Choroid plexus epithelial cell (primary cell): ENCODE data around the gene GHRH.

Experiments
- DNase-seq: peaks from one replicate; pipeline ENCODE4 v3.0.0-alpha.2; 2010; ENCODE audit warnings: low read depth
- H3K4me3 ChIP-seq: 2 replicates; pipeline ENCODE4 v1.5.1; 2011; ENCODE audit warnings: low read depth, mild to moderate bottlenecking, control low read depth, low read length, moderate library complexity
- CTCF ChIP-seq: conservative IDR thresholded peaks from 2 replicates; pipeline ENCODE4 v1.5.1; 2011; ENCODE audit warnings: low read depth, mild to moderate bottlenecking, control low read depth, inconsistent platforms, low read length, moderate library complexity

Gene GHRH

GRCh38 chr20:37266940-37267666 lies 5.5 kb upstream of the GHRH start:
- H3K4me3 ChIP-seq = no peak overlapping the region
- DNase-seq = no peak
- no peak for TF ChIP-seq CTCF

- TF ChIP-seq CTCF = no peak
- DNase-seq = no peak
These were observed 3.5 kb upstream of the GHRH start for GRCh38 chr20:37265152-37265551.

GRCh38 chr20:37263686-37264085 lies 2.1 kb upstream of the GHRH start:
- no peak for TF ChIP-seq CTCF
- DNase-seq = no peak
- H3K4me3 ChIP-seq = no peak overlapping the region

More at GRCh38 chr20:37265152-37265551, 3.5 kb upstream of the GHRH start:
- no peak overlapping the region for H3K4me3 ChIP-seq

- TF ChIP-seq CTCF = no peak
- no peak overlapping the region for H3K4me3 ChIP-seq
- DNase-seq = no peak
These were observed 891 bp upstream of the GHRH start for GRCh38 chr20:37262505-37262904.

- H3K4me3 ChIP-seq = no peak overlapping the region
- no peak for TF ChIP-seq CTCF
These were observed 691 bp downstream of the GHRH start for GRCh38 chr20:37260923-37261322.

GRCh38 chr20:37259865-37260264 lies 1.7 kb downstream of the GHRH start:
- TF ChIP-seq CTCF = no peak
- DNase-seq = no peak
- H3K4me3 ChIP-seq = no peak overlapping the region

More at GRCh38 chr20:37260923-37261322, 691 bp downstream of the GHRH start:
- no peak for DNase-seq

- TF ChIP-seq CTCF = no peak
- no peak overlapping the region for H3K4me3 ChIP-seq
- DNase-seq = no peak
These were observed 2.6 kb downstream of the GHRH start for GRCh38 chr20:37259031-37259430.
